Muscle layer of colon (tissue), 2 donors: Measurements from ENCODE around the gene OR10A4.
"Not testable (repeated sequence)": the region's sequence is repeated elsewhere in the genome, so short reads cannot be mapped to it uniquely, and the experiment has no call there.

Experiments used
- H3K27ac ChIP-seq: one replicate; pipeline ENCODE4 v1.7.0; 2013; ENCODE audit warnings: low read depth, mild to moderate bottlenecking, low read length, moderate library complexity
- H3K27me3 ChIP-seq, 2 donors: one replicate each; pipeline ENCODE4 v1.7.0; 2013; ENCODE audit warnings: low read length in 2 of 2, mild to moderate bottlenecking in 2 of 2; ENCODE audit not compliant: insufficient read depth in 2 of 2, control insufficient read depth in 1 of 2
- H3K36me3 ChIP-seq: one replicate; pipeline ENCODE4 v1.7.0; 2013; ENCODE audit warnings: mild to moderate bottlenecking, low read length; ENCODE audit not compliant: insufficient read depth
- H3K4me1 ChIP-seq: one replicate; pipeline ENCODE4 v1.7.0; 2013; ENCODE audit warnings: mild to moderate bottlenecking, low read length; ENCODE audit not compliant: insufficient read depth
- H3K4me3 ChIP-seq, 2 donors: one replicate each; pipeline ENCODE4 v1.7.0; 2013; ENCODE audit warnings: low read length in 2 of 2, low read depth in 1 of 2, mild to moderate bottlenecking in 1 of 2, moderate library complexity in 1 of 2
- H3K9ac ChIP-seq: one replicate; pipeline ENCODE4 v1.7.0; 2013; ENCODE audit warnings: low read length
- H3K9me3 ChIP-seq: one replicate; pipeline ENCODE4 v1.7.0; 2013; ENCODE audit warnings: mild to moderate bottlenecking, low read length
- donor health status: abdominal sarcoma.
- donor health status: Adenocarcinoma of cecum.

OR10A4 gene

GRCh38 chr11:6898911-6899310 lies 22.5 kb downstream of the OR10A4 start:
- Histone ChIP-seq H3K9me3 (no peaks in the 10 kb centered on the region), H3K9ac (no peak overlapping the region), H3K4me3 (no peak overlapping the region), H3K36me3 (no peaks in the 10 kb centered on the region), H3K27me3 (no peaks in the 10 kb centered on the region), H3K4me1 (no peaks in the 10 kb centered on the region), H3K27ac (no peak overlapping the region)

GRCh38 chr11:6900327-6900999 lies 24.0 kb downstream of the OR10A4 start:
- no peaks in the 10 kb centered on the region for H3K4me1 ChIP-seq
- no peaks in the 10 kb centered on the region for H3K9me3 ChIP-seq
- no peak overlapping the region for H3K4me3 ChIP-seq
- H3K9ac ChIP-seq = no peak overlapping the region
- no peak overlapping the region for H3K27ac ChIP-seq
- H3K36me3 ChIP-seq = no peaks in the 10 kb centered on the region
- H3K27me3 ChIP-seq = no peaks in the 10 kb centered on the region

GRCh38 chr11:6904804-6905203 lies 28.4 kb downstream of the OR10A4 start:
- not testable (repeated sequence) for H3K27me3 ChIP-seq, H3K4me3 ChIP-seq, H3K9ac ChIP-seq, H3K9me3 ChIP-seq, H3K4me1 ChIP-seq, H3K27ac ChIP-seq, H3K36me3 ChIP-seq

GRCh38 chr11:6911378-6911777 lies 35.0 kb downstream of the OR10A4 start:
- no peaks in the 10 kb centered on the region for H3K27me3 ChIP-seq
- no peaks in the 10 kb centered on the region for H3K36me3 ChIP-seq
- no peaks in the 10 kb centered on the region for H3K4me1 ChIP-seq
- H3K27ac ChIP-seq = no peak overlapping the region
- H3K9me3 ChIP-seq = no peaks in the 10 kb centered on the region
- no peak overlapping the region for H3K9ac ChIP-seq
- H3K4me3 ChIP-seq = no peak overlapping the region

- Histone ChIP-seq H3K27me3 (no peaks in the 10 kb centered on the region), H3K4me3 (no peak overlapping the region), H3K9me3 (no peaks in the 10 kb centered on the region), H3K4me1 (no peaks in the 10 kb centered on the region), H3K36me3 (no peaks in the 10 kb centered on the region), H3K27ac (no peak overlapping the region), H3K9ac (no peak overlapping the region)
Observed at GRCh38 chr11:6911948-6912347, 35.5 kb downstream of the OR10A4 start.

GRCh38 chr11:6919698-6920097 lies 43.3 kb downstream of the OR10A4 start:
- no peak overlapping the region for H3K27ac ChIP-seq
- no peaks in the 10 kb centered on the region for H3K9me3 ChIP-seq
- no peak overlapping the region for H3K9ac ChIP-seq
- no peaks in the 10 kb centered on the region for H3K27me3 ChIP-seq
- no peaks in the 10 kb centered on the region for H3K36me3 ChIP-seq
- no peaks in the 10 kb centered on the region for H3K4me1 ChIP-seq
- no peak overlapping the region for H3K4me3 ChIP-seq

- no peaks in the 10 kb centered on the region for H3K9me3 ChIP-seq
- H3K4me1 ChIP-seq = no peaks in the 10 kb centered on the region
- no peaks in the 10 kb centered on the region for H3K36me3 ChIP-seq
- no peaks in the 10 kb centered on the region for H3K27me3 ChIP-seq
- no peak within 1 kb of the TSS for H3K27ac ChIP-seq
- H3K9ac ChIP-seq = no peak within 1 kb of the TSS
- H3K4me3 ChIP-seq = no peak within 1 kb of the TSS
Observed at GRCh38 chr11:6920702-6921101, 44.3 kb downstream of the OR10A4 start, which contains the start of gene OR2D3. Gene OR2D3 (plus strand): TSS chr11:6921002. CDS start chr11:6921002, 0 bp downstream.

- H3K36me3 ChIP-seq = no peaks in the 10 kb centered on the region
- H3K9me3 ChIP-seq = no peaks in the 10 kb centered on the region
- H3K4me1 ChIP-seq = peaks cover 7% of the 10 kb centered on the region
- H3K4me3 ChIP-seq = no peak overlapping the region
- no peaks in the 10 kb centered on the region for H3K27me3 ChIP-seq
- H3K9ac ChIP-seq = no peak overlapping the region
- H3K27ac ChIP-seq = no peak overlapping the region
Observed at GRCh38 chr11:6925007-6925577, 48.7 kb downstream of the OR10A4 start.

- H3K36me3 ChIP-seq = no peaks in the 10 kb centered on the region
- H3K27me3 ChIP-seq = no peaks in the 10 kb centered on the region
- H3K9me3 ChIP-seq = no peaks in the 10 kb centered on the region
- no peak overlapping the region for H3K9ac ChIP-seq
- peaks cover 7% of the 10 kb centered on the region for H3K4me1 ChIP-seq
- peak overlapping the region; percentile 58 to 76 for H3K4me3 ChIP-seq
- no peak overlapping the region for H3K27ac ChIP-seq
Observed at GRCh38 chr11:6925636-6926207, 49.3 kb downstream of the OR10A4 start.

- no peak within 1 kb of the TSS for H3K27ac ChIP-seq
- H3K9me3 ChIP-seq = no peaks in the 10 kb centered on the region
- no peaks in the 10 kb centered on the region for H3K36me3 ChIP-seq
- peak within 1 kb of the TSS; percentile 58 to 76 for H3K4me3 ChIP-seq
- peaks cover 7% of the 10 kb centered on the region for H3K4me1 ChIP-seq
- no peaks in the 10 kb centered on the region for H3K27me3 ChIP-seq
- H3K9ac ChIP-seq = no peak within 1 kb of the TSS
Observed at GRCh38 chr11:6926208-6927029, 50.0 kb downstream of the OR10A4 start, which contains the start of gene ZNF215. Gene ZNF215 (plus strand): TSS chr11:6926426. CDS start chr11:6932273, 5,847 bp downstream.

- H3K27ac ChIP-seq = no peak overlapping the region
- no peak overlapping the region for H3K9ac ChIP-seq
Observed at GRCh38 chr11:6927030-6927617, 50.7 kb downstream of the OR10A4 start.

More at GRCh38 chr11:6927030-6927617, 50.7 kb downstream of the OR10A4 start:
- H3K4me1 ChIP-seq = peaks cover 7% of the 10 kb centered on the region
- H3K4me3 ChIP-seq = peak overlapping the region in 1 of 2 donors; percentile 76
- no peaks in the 10 kb centered on the region for H3K27me3 ChIP-seq
- H3K9me3 ChIP-seq = no peaks in the 10 kb centered on the region
- H3K36me3 ChIP-seq = no peaks in the 10 kb centered on the region
